Measurements from ENCODE around the gene RELCH. TPM values are rescaled to one million over a fixed set of nuclear protein-coding genes. Genes with fewer than 3 reads are reported as not detected.

The RELCH gene
- total and polyA plus RNA-seq, 4 donors, result 11.6 to 69.2 (median 22.3) TPM

GRCh38 chr18:62248313-62248712 is 61.3 kb downstream of the RELCH start:
- no peak for ATAC-seq (ENCODE audit: insufficient read depth, low FRiP score)
- 18 to 34% methylated on average over 1 of the region's 1 CpG for WGBS, 2 donors
- Histone ChIP-seq H3K9me3 (ENCODE audit: control insufficient read depth in 4 of 4, insufficient read depth in 3 of 4, low read length in 3 of 4) (no peaks in the 10 kb centered on the region), H3K9ac (ENCODE audit: insufficient read depth in 1 of 2, low read length in 2 of 2) (no peak overlapping the region), H3K27ac (ENCODE audit: low read depth in 1 of 2, low read length in 1 of 2) (no peak overlapping the region), H3K4me1 (ENCODE audit: control insufficient read depth in 5 of 5, insufficient read depth in 5 of 5, low read length in 5 of 5) (no peaks in the 10 kb centered on the region), H3K27me3 (ENCODE audit: control insufficient read depth in 3 of 3, insufficient read depth in 3 of 3, low read length in 2 of 3) (no peaks in the 10 kb centered on the region), H3K36me3 (ENCODE audit: control insufficient read depth in 4 of 4, insufficient read depth in 4 of 4, low read length in 4 of 4) (peaks cover 0 to 8% (median 6%) of the 10 kb centered on the region in 4 donors), H3K4me3 (no peak overlapping the region)
- no peak for TF ChIP-seq CTCF (IDR thresholded peaks at IDR 0.05; ENCODE audit: control extremely low read depth, extremely low read depth)
- DNase-seq, result no peak

- H3K9me3 ChIP-seq (ENCODE audit: control insufficient read depth in 4 of 4, insufficient read depth in 3 of 4, low read length in 3 of 4), result no peaks in the 10 kb centered on the region
- WGBS, 2 donors, result 76 to 85% methylated on average over 3 of the region's 3 CpGs
Measured at GRCh38 chr18:62249478-62250097, 62.5 kb downstream of the RELCH start.

GRCh38 chr18:62250475-62250874 is 63.4 kb downstream of the RELCH start:
- ATAC-seq (ENCODE audit: insufficient read depth, low FRiP score) (no peak), DNase-seq (no peak)
- H3K27me3 ChIP-seq (ENCODE audit: control insufficient read depth in 3 of 3, insufficient read depth in 3 of 3, low read length in 2 of 3), result no peaks in the 10 kb centered on the region
- WGBS, 2 donors, result 80 to 84% methylated on average over 2 of the region's 2 CpGs
- H3K27ac ChIP-seq (ENCODE audit: low read depth in 1 of 2, low read length in 1 of 2), result no peak overlapping the region
- no peak overlapping the region for H3K4me3 ChIP-seq
- H3K36me3 ChIP-seq (ENCODE audit: control insufficient read depth in 4 of 4, insufficient read depth in 4 of 4, low read length in 4 of 4), result peaks cover 0 to 12% (median 6%) of the 10 kb centered on the region in 4 donors
- TF ChIP-seq CTCF (IDR thresholded peaks at IDR 0.05; ENCODE audit: control extremely low read depth, extremely low read depth), result no peak
- H3K4me1 ChIP-seq (ENCODE audit: control insufficient read depth in 5 of 5, insufficient read depth in 5 of 5, low read length in 5 of 5), result no peaks in the 10 kb centered on the region
- no peaks in the 10 kb centered on the region for H3K9me3 ChIP-seq (ENCODE audit: control insufficient read depth in 4 of 4, insufficient read depth in 3 of 4, low read length in 3 of 4)
- no peak overlapping the region for H3K9ac ChIP-seq (ENCODE audit: insufficient read depth in 1 of 2, low read length in 2 of 2)

More at GRCh38 chr18:62249478-62250097, 62.5 kb downstream of the RELCH start:
- Histone ChIP-seq H3K4me1 (ENCODE audit: control insufficient read depth in 5 of 5, insufficient read depth in 5 of 5, low read length in 5 of 5) (no peaks in the 10 kb centered on the region), H3K36me3 (ENCODE audit: control insufficient read depth in 4 of 4, insufficient read depth in 4 of 4, low read length in 4 of 4) (peaks cover 0 to 7% (median 6%) of the 10 kb centered on the region in 4 donors), H3K4me3 (no peak overlapping the region), H3K9ac (ENCODE audit: insufficient read depth in 1 of 2, low read length in 2 of 2) (no peak overlapping the region), H3K27me3 (ENCODE audit: control insufficient read depth in 3 of 3, insufficient read depth in 3 of 3, low read length in 2 of 3) (no peaks in the 10 kb centered on the region), H3K27ac (ENCODE audit: low read depth in 1 of 2, low read length in 1 of 2) (no peak overlapping the region)
- peak; percentile 61 to 82 (median 68) for DNase-seq
- peak; percentile 53 for TF ChIP-seq CTCF (IDR thresholded peaks at IDR 0.05; ENCODE audit: control extremely low read depth, extremely low read depth)
- ATAC-seq (ENCODE audit: insufficient read depth, low FRiP score), result no peak

GRCh38 chr18:62258093-62258492 is 71.0 kb downstream of the RELCH start:
- no peak overlapping the region for H3K27ac ChIP-seq (ENCODE audit: low read depth in 1 of 2, low read length in 1 of 2)
- H3K36me3 ChIP-seq (ENCODE audit: control insufficient read depth in 4 of 4, insufficient read depth in 4 of 4, low read length in 4 of 4), result peaks cover 4 to 35% (median 20%) of the 10 kb centered on the region in 4 donors
- no peak for ATAC-seq (ENCODE audit: insufficient read depth, low FRiP score)

More at GRCh38 chr18:62258093-62258492, 71.0 kb downstream of the RELCH start:
- H3K9me3 ChIP-seq (ENCODE audit: control insufficient read depth in 4 of 4, insufficient read depth in 3 of 4, low read length in 3 of 4), result no peaks in the 10 kb centered on the region
- DNase-seq, result no peak
- H3K4me1 ChIP-seq (ENCODE audit: control insufficient read depth in 5 of 5, insufficient read depth in 5 of 5, low read length in 5 of 5), result no peaks in the 10 kb centered on the region
- no peak for TF ChIP-seq CTCF (IDR thresholded peaks at IDR 0.05; ENCODE audit: control extremely low read depth, extremely low read depth)
- no peak overlapping the region for H3K9ac ChIP-seq (ENCODE audit: insufficient read depth in 1 of 2, low read length in 2 of 2)
- no peaks in the 10 kb centered on the region for H3K27me3 ChIP-seq (ENCODE audit: control insufficient read depth in 3 of 3, insufficient read depth in 3 of 3, low read length in 2 of 3)
- no peak overlapping the region for H3K4me3 ChIP-seq
